GM12891 (cell line): Measurements from ENCODE around the gene SRGN.

ENCODE experiments used
- PAX5 ChIP-seq: IDR thresholded peaks from 2 replicates; pipeline ENCODE4 v1.6.1; 2011; ENCODE audit warnings: low read length, moderate library complexity, mild to moderate bottlenecking; ENCODE audit not compliant: insufficient read depth, severe bottlenecking
- POLR2A ChIP-seq: IDR thresholded peaks from 2 replicates; pipeline ENCODE4 v1.6.1; 2011; ENCODE audit warnings: low read depth, low read length, control low read depth
- POLR2AphosphoS5 ChIP-seq: IDR thresholded peaks from 2 replicates; pipeline ENCODE4 v1.6.1; 2011; ENCODE audit warnings: low read depth, low read length, control low read depth
- TAF1 ChIP-seq: IDR thresholded peaks from 2 replicates; pipeline ENCODE4 v1.6.1; 2011; ENCODE audit warnings: low read depth, low read length, control low read depth

GRCh38 chr10:69153227-69153626, 65.3 kb downstream of the SRGN start:
- no peak for TF ChIP-seq POLR2A
- TF ChIP-seq TAF1: no peak
- TF ChIP-seq PAX5: no peak
- no peak for TF ChIP-seq POLR2AphosphoS5
